ENCODE results near the gene SLC25A23. TPM values are rescaled to one million over a fixed set of nuclear protein-coding genes. Genes with fewer than 3 reads are reported as not detected.

The SLC25A23 gene
- total RNA-seq, 1 experiment from 2014 or later, result 42.9 TPM

GRCh38 chr19:6494438-6495036 is 34.9 kb upstream of the SLC25A23 start:
- H2BK12ac ChIP-seq (ENCODE audit: insufficient read length, low read depth, low read length), result no peak overlapping the region
- no peaks in the 10 kb centered on the region for H3K4me1 Mint-ChIP-seq
- no peak overlapping the region for H2AK5ac ChIP-seq (ENCODE audit: insufficient read length, low read length)
- no peak for DNase-seq
- H3K4me1 ChIP-seq (ENCODE audit: insufficient read depth, low read length), result no peaks in the 10 kb centered on the region
- H3K9ac ChIP-seq (ENCODE audit: extremely low read depth, insufficient read length, low read length), result no peak overlapping the region
- H3K36me3 Mint-ChIP-seq (ENCODE audit: insufficient read depth in 1 of 3, low read depth in 3 of 3), result peaks cover 0 to 24% (median 4%) of the 10 kb centered on the region in 3 experiments; a peak in 5 of 7 replicates
- no peaks in the 10 kb centered on the region for H3K79me1 ChIP-seq (ENCODE audit: insufficient read depth, low read depth, low read length, poor library complexity, severe bottlenecking)
- H4K20me1 ChIP-seq (ENCODE audit: control insufficient read depth, insufficient read depth, insufficient read length), result no peaks in the 10 kb centered on the region
- H2AFZ ChIP-seq (ENCODE audit: low read length), result no peak overlapping the region
- no peaks in the 10 kb centered on the region for H3K9me3 ChIP-seq (ENCODE audit: control insufficient read depth, low read depth, low read length)
- TF ChIP-seq, protein P1, sequence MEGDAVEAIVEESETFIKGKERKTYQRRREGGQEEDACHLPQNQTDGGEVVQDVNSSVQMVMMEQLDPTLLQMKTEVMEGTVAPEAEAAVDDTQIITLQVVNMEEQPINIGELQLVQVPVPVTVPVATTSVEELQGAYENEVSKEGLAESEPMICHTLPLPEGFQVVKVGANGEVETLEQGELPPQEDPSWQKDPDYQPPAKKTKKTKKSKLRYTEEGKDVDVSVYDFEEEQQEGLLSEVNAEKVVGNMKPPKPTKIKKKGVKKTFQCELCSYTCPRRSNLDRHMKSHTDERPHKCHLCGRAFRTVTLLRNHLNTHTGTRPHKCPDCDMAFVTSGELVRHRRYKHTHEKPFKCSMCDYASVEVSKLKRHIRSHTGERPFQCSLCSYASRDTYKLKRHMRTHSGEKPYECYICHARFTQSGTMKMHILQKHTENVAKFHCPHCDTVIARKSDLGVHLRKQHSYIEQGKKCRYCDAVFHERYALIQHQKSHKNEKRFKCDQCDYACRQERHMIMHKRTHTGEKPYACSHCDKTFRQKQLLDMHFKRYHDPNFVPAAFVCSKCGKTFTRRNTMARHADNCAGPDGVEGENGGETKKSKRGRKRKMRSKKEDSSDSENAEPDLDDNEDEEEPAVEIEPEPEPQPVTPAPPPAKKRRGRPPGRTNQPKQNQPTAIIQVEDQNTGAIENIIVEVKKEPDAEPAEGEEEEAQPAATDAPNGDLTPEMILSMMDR (conservative IDR thresholded peaks at IDR 0.05), result no peak
- H3K23me2 ChIP-seq (ENCODE audit: insufficient read length, low read depth, low read length, poor library complexity, severe bottlenecking), result peaks cover 3% of the 10 kb centered on the region
- H3K18ac ChIP-seq (ENCODE audit: insufficient read length, low read depth, low read length), result no peak overlapping the region
- H3K27ac ChIP-seq (ENCODE audit: insufficient read length, low read depth, low read length), result no peak overlapping the region
- no peak overlapping the region for H3K27ac Mint-ChIP-seq
- WGBS (ENCODE audit: extremely low coverage, insufficient read length, low lambda C conversion rate), result no CpG with 5 or more reads among the region's 8 CpGs
- no peak overlapping the region for H2BK20ac ChIP-seq (ENCODE audit: low read depth, low read length, poor library complexity, severe bottlenecking)
- no peaks in the 10 kb centered on the region for H3K79me2 ChIP-seq (ENCODE audit: insufficient read depth, low read length)
- H3K56ac ChIP-seq (ENCODE audit: insufficient read length, low read depth, low read length), result no peak overlapping the region
- H2BK120ac ChIP-seq (ENCODE audit: low read depth, low read length, poor library complexity, severe bottlenecking), result no peak overlapping the region
- H4K5ac ChIP-seq (ENCODE audit: insufficient read length, low read depth, low read length), result no peak overlapping the region
- no peak overlapping the region for H3K23ac ChIP-seq (ENCODE audit: insufficient read length, low read depth, low read length)
- H3K27me3 ChIP-seq (ENCODE audit: insufficient read depth, low read length), result no peaks in the 10 kb centered on the region
- H3K27me3 Mint-ChIP-seq (ENCODE audit: low read depth), result peaks cover 17% of the 10 kb centered on the region
- H3K4me3 Mint-ChIP-seq, result no peak overlapping the region
- no peak overlapping the region for H3T11ph ChIP-seq (ENCODE audit: low read length)
- H4K91ac ChIP-seq (ENCODE audit: insufficient read length, low read depth, low read length), result no peak overlapping the region
- H4K8ac ChIP-seq (replicated peaks; ENCODE audit: insufficient read length, low read depth, low read length), result no peak overlapping the region
- no peak overlapping the region for H3K4me2 ChIP-seq (ENCODE audit: insufficient read depth, insufficient read length, low read length)
- no peak overlapping the region for H3K4ac ChIP-seq (ENCODE audit: low read depth, low read length)
- H2BK5ac ChIP-seq (ENCODE audit: insufficient read length, low read length), result no peak overlapping the region
- H3K14ac ChIP-seq (ENCODE audit: insufficient read depth, low read length), result no peak overlapping the region
- no peak overlapping the region for H2BK15ac ChIP-seq (ENCODE audit: low read depth, low read length)
- peaks cover 2 to 3% of the 10 kb centered on the region in 2 experiments; a peak in 1 of 5 replicates for H3K9me3 Mint-ChIP-seq

Measured in H9 (cell line).